ENCODE data around the gene VSX1.

VSX1 gene

GRCh38 chr20:25039697-25040437 is 42.1 kb downstream of the VSX1 start:
- no peak for TF ChIP-seq CTCF (IDR thresholded peaks at IDR 0.05; ENCODE audit: insufficient read depth, low read depth, low read length, missing control alignments)
- H3K4me3 ChIP-seq (ENCODE audit: low read depth, low read length): no peak overlapping the region
- no peak for DNase-seq (ENCODE audit: low read depth)

- no peak overlapping the region for H3K4me3 ChIP-seq (ENCODE audit: low read depth, low read length)
- TF ChIP-seq CTCF (IDR thresholded peaks at IDR 0.05; ENCODE audit: insufficient read depth, low read depth, low read length, missing control alignments): no peak
- DNase-seq (ENCODE audit: low read depth): no peak
Observed at GRCh38 chr20:25038591-25039015, 43.3 kb downstream of the VSX1 start.

- TF ChIP-seq CTCF (IDR thresholded peaks at IDR 0.05; ENCODE audit: insufficient read depth, low read depth, low read length, missing control alignments): no peak
- DNase-seq (ENCODE audit: low read depth): no peak
- H3K4me3 ChIP-seq (ENCODE audit: low read depth, low read length): no peak overlapping the region
Observed at GRCh38 chr20:25038103-25038410, 43.9 kb downstream of the VSX1 start.

GRCh38 chr20:25037288-25038102 is 44.4 kb downstream of the VSX1 start:
- TF ChIP-seq CTCF (IDR thresholded peaks at IDR 0.05; ENCODE audit: insufficient read depth, low read depth, low read length, missing control alignments): no peak
- H3K4me3 ChIP-seq (ENCODE audit: low read depth, low read length): no peak overlapping the region
- DNase-seq (ENCODE audit: low read depth): no peak

- no peak for DNase-seq (ENCODE audit: low read depth)
- peak overlapping the region; percentile 38 for H3K4me3 ChIP-seq (ENCODE audit: low read depth, low read length)
- TF ChIP-seq CTCF (IDR thresholded peaks at IDR 0.05; ENCODE audit: insufficient read depth, low read depth, low read length, missing control alignments): no peak
Observed at GRCh38 chr20:25036331-25036936, 45.5 kb downstream of the VSX1 start.

- TF ChIP-seq CTCF (IDR thresholded peaks at IDR 0.05; ENCODE audit: insufficient read depth, low read depth, low read length, missing control alignments): no peak
- peak overlapping the region; percentile 38 for H3K4me3 ChIP-seq (ENCODE audit: low read depth, low read length)
- peak; percentile 53 for DNase-seq (ENCODE audit: low read depth)
Observed at GRCh38 chr20:25035921-25036320, 46.0 kb downstream of the VSX1 start.

Data from GM12865 (cell line).